ENCODE measurements around the gene COL24A1. TPM values are rescaled to one million over a fixed set of nuclear protein-coding genes. Genes with fewer than 3 reads are reported as not detected.
A peak's percentile ranks its signal among the peaks of the same experiment; 100 is the strongest.
"Not testable (repeated sequence)": the region's sequence is repeated elsewhere in the genome, so short reads cannot be mapped to it uniquely, and the experiment has no call there.

COL24A1 gene
- total RNA-seq, 1 donor, result 6.7 TPM

DNA sequence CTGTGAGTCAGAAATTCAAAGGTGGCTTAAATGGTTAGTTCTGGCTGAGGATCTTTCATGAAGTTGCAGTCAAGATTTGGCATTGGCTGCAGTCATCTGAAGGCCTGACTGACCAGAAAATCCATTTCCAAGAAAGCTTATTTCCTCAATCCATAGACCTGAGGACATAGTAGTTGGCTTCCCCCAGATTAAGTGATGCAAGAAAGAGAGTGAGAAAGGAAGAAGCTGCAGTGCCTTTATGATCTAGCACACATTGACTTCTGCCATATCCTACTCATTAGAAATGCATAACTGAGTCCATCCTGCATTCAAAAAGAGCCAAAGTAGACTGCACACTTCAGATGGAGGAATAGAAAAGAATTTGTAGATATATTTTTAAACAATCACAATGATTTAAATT, 222.6 kb downstream of the COL24A1 start:
- DNase-seq (ENCODE audit: low read depth in 2 of 3, low spot score in 2 of 3), result no peak

GRCh38 chr1:85911742-85912141, 244.8 kb downstream of the COL24A1 start:
- DNase-seq (ENCODE audit: low read depth in 2 of 3, low spot score in 2 of 3), result no peak

DNA sequence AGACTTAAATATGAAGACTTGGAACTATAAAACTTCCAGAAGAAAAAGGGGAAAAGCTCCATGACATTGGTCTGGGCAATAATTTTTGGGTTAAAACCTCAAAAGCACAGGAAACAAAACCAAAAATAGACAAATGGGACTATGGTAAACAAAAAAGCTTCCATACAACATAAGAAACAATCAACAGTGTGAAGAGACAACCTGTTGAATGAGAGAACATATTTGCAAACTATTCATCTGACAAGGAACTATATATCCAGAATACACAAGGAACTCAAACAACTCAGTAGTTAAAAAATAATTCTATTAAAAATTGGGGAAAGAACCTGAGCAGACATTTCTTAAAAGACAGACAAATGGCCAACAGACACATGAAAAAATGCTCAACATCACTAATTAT, 255.7 kb downstream of the COL24A1 start:
- no peak for DNase-seq (ENCODE audit: low read depth in 2 of 3, low spot score in 2 of 3)

DNA sequence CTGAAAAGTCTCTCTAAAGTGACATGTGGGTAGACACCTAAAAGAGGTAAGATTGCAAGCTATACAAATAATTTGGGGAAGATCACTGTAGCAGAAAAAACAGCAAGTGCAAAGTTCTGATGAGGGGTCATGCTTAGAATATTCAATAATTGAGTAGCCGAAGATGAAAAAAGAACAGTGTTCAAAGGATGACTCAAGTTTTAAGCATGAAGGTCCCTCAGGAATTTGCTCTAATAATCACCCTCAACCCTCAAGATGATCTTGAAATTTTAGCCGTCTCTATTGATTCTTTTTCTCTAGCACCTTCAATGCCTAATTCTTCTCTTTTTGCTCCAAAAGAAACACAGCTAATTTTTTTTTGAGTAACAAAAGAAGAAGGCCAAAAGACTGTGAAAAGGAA, 257.7 kb downstream of the COL24A1 start:
- DNase-seq (ENCODE audit: low read depth in 2 of 3, low spot score in 2 of 3), result no peak

DNA sequence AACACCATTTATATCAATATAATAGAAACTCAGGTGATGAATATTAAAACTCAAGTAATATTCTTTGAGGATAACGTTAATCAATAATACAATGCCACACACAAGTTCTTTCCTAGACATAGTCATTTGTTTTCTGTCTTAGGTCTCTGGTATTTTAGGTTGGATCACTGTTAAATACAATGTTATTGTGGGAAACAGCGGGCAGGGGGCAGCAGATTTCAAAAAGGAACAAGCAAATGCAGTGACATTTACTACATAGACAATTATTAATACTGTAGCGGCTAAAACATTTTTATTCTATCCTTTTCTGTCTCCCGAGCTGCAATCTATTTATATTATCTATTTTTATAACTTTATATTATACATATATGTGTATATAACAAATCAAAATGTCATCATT, 261.9 kb downstream of the COL24A1 start:
- DNase-seq (ENCODE audit: low read depth in 2 of 3, low spot score in 2 of 3), result peak in 2 of 3 donors; percentile 58 to 81

DNA sequence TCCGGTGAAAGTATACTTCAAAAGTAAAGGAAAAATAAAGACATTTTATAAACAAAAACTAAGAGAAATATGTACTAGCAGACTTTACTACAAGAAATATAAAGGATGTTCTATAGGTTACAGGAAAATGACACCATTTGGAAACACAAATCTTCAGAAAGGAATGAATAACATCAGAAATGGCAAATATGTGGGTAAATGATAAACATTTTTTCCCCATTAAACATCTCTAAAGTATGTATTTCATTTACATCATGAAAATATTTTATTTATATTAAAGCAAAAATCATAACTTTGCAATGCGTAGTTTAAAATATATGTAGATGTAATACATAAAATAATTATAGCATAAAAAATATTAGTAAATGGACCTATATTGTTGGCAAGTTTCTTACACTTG, 264.2 kb downstream of the COL24A1 start:
- DNase-seq (ENCODE audit: low read depth in 2 of 3, low spot score in 2 of 3), result no peak

DNA sequence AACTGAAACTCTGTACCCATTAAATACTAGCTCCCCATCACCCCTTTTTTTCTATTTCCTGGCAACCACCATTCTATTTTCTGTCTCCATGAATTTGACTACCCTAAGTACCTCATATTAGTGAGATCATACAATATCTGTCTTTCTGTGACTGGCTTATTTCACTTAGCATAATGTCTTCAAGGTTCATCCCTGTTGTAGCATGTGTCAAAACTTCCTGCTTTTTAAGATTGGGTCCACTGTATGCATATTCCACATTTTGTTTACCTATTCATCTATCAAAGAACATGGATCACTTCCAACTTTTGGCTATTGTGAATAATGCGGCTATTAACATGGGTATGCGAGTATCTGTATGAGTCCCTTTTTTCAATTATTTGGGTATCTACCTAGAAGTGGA, 266.7 kb downstream of the COL24A1 start:
- DNase-seq (ENCODE audit: low read depth in 2 of 3, low spot score in 2 of 3), result no peak

- no peak for DNase-seq (ENCODE audit: low read depth in 2 of 3, low spot score in 2 of 3)
These were observed 267.7 kb downstream of the COL24A1 start for GRCh38 chr1:85888921-85889320.

GRCh38 chr1:85884372-85885035, 272.1 kb downstream of the COL24A1 start:
- DNase-seq (ENCODE audit: low read depth in 2 of 3, low spot score in 2 of 3), result peak in 2 of 3 donors; percentile 12 to 36

GRCh38 chr1:85867189-85867588, 289.4 kb downstream of the COL24A1 start:
- DNase-seq (ENCODE audit: low read depth in 2 of 3, low spot score in 2 of 3), result no peak

DNA sequence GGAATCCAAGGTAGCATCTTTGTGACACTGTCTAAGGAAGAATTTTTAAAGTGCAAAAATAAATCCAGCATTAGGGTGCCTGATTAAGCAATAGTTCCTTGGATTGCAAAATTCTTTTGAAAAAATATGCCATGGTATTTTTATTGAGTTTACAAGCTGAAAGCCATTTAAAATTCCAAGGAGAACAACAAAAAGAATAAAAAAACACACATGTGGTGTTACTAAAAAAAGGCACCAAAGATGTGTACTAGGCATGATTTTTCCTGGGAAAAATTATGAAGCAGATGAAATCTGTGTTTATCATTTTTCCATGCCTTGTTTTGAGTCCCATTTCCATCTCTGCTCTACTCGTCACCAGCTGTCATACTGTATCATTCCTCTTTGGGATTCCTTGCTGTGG, 291.4 kb downstream of the COL24A1 start:
- DNase-seq (ENCODE audit: low read depth in 2 of 3, low spot score in 2 of 3), result no peak

DNA sequence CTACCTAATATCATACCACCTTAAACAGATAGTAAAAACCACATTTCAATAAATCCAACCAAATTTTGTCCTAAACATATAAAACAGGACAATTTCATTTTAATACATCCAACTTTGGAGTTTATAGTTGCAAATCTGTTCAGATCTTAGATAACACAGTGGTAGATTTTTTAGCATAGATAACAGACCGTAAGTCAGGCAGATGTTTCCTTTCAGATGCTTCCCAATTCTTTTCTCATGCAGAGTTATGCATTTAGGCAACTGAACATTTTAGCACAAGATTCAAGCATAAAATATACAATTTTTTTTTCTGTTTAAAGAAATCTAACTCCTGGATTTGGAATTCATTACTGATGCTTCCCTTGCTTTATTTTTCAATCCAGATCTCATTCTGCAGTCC, 291.8 kb downstream of the COL24A1 start:
- peak in 2 of 3 donors; percentile 13 to 61 for DNase-seq (ENCODE audit: low read depth in 2 of 3, low spot score in 2 of 3)

DNA sequence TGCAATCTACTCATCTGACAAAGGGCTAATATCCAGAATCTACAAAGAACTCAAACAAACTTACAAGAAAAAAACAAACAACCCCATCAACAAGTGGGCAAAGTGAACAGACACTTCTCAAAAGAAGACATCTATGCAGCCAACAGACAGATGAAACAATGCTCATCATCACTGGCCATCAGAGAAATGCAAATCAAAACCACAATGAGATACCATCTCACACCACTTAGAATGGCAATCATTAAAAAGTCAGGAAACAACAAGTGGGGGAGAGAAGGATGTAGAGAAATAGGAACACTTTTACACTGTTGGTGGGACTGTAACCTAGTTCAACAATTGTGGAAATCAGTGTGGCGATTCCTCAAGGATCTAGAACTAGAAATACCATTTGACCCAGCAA, 292.9 kb downstream of the COL24A1 start:
- not testable (repeated sequence) for DNase-seq (ENCODE audit: low read depth in 2 of 3, low spot score in 2 of 3)

DNA sequence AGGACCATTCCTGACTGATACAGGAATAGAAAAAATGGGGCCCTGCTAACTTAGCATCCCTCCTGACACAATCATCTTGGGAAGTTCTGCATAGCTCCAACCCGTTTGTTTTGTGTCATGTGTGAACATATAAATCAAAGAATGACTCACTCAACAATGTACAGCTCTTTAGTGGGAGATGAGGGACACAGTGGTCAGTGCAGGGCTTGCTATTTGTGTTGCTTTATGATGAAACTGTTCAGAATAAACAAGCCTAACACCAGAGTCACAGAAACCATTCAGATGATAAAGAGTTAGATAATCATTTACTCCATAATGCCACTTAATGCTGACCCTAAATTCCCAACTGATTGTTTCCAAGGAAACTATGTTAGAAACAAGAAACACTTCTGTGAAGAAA, 294.1 kb downstream of the COL24A1 start:
- no peak for DNase-seq (ENCODE audit: low read depth in 2 of 3, low spot score in 2 of 3)

DNA sequence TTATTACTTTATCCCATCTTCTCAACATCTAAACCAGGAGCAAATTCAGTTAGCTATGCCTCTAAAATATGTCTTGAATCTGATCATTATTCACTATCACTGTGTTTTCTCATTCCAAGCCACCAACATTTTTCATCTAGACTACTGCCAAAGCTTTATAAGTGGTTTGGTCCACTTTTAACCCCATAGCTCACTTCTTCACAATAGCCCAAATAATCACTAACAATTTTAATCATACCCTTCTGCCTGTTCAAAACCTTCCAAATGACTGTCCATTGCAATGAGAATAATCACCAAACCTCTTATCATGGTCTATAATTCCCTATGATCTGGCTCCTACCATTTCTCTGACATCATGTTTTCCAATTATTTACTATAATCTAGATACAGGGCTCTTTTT, 298.6 kb downstream of the COL24A1 start:
- DNase-seq (ENCODE audit: low read depth in 2 of 3, low spot score in 2 of 3), result no peak

GRCh38 chr1:85850238-85850637, 306.3 kb downstream of the COL24A1 start:
- peak in 1 of 3 donors; percentile 11 for DNase-seq (ENCODE audit: low read depth in 2 of 3, low spot score in 2 of 3)

DNA sequence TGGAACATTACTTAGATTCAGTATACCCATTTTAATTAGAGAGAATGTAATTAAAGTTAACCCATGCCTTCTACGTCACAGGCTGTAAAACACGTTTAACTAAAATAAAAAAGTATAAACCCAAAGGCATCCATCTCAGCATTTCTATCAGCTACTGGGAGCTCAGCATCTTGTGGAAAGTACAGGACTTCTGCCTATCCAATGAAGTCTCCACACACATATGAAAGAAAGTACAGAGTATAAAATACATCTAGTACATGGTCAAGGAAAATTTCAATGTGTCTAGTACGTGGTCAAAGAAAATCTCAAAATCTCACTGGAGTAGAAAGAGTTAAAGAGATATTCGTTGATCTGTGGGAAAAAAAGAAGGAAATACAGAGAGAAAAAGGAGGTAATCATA, 306.9 kb downstream of the COL24A1 start:
- DNase-seq (ENCODE audit: low read depth in 2 of 3, low spot score in 2 of 3), result no peak

GRCh38 chr1:85847356-85847755, 309.2 kb downstream of the COL24A1 start:
- DNase-seq (ENCODE audit: low read depth in 2 of 3, low spot score in 2 of 3), result no peak

DNA sequence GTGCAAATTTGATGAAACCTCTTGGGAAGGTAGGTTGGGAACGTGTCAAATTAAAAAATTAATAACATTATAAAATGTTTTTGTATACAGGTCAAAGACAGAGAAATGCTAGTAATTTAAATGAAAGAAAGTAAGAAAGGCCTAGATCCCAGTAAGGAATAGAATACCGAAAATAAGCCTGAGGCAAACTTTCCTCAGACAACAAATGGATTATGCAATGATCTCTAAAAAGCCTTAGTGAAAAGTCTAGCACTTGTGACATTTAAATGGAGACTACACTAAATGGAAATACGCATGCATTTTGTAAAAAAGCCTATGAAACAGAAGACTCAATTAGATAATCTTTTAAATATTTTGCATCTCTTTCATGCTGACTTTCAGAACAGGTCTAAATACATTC, 309.9 kb downstream of the COL24A1 start:
- DNase-seq (ENCODE audit: low read depth in 2 of 3, low spot score in 2 of 3), result no peak

DNA sequence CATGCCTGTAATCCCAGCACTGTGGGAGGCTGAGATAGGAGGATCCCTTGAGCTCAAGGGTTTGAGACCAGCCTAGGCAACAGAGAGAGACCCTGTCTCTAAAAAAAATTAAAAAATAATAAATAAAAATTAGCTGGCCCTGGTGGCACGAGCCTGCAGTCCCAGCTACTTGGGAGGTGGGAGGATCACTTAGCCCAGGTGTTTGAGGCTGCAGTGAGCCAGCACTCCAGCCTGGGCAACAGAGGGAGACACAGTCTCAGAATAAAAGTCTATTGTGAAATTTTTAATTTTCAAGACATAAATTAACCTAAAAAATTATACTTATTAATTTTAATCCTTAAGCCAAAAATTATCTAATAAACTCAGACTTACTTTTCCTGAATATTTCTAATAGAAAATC, 317.1 kb downstream of the COL24A1 start:
- DNase-seq (ENCODE audit: low read depth in 2 of 3, low spot score in 2 of 3), result no peak

GRCh38 chr1:85838238-85838637, 318.3 kb downstream of the COL24A1 start:
- DNase-seq (ENCODE audit: low read depth in 2 of 3, low spot score in 2 of 3), result no peak

- DNase-seq (ENCODE audit: low read depth in 2 of 3, low spot score in 2 of 3), result no peak
These were observed 319.8 kb downstream of the COL24A1 start for GRCh38 chr1:85836736-85837135.

GRCh38 chr1:85833165-85833564, 323.4 kb downstream of the COL24A1 start:
- not testable (repeated sequence) for DNase-seq (ENCODE audit: low read depth in 2 of 3, low spot score in 2 of 3)
